GM23248 (cell line): ENCODE data around the gene ERBB4.

Experiments used
- EZH2 ChIP-seq: fragments of 200-600 bp; sonication (generic); IDR thresholded peaks from 2 replicates; pipeline ENCODE4 v1.6.1; 2018; ENCODE audit warnings: antibody characterized with exemption, mild to moderate bottlenecking; ENCODE audit not compliant: insufficient read depth, poor library complexity, severe bottlenecking
- EZH2phosphoT487 ChIP-seq: fragments of 200-600 bp; sonication (generic); IDR thresholded peaks from 2 replicates; pipeline ENCODE4 v1.6.1; 2018; ENCODE audit warnings: antibody characterized with exemption, moderate library complexity, mild to moderate bottlenecking, low read depth; ENCODE audit not compliant: insufficient read depth

- no peak for TF ChIP-seq EZH2
- no peak for TF ChIP-seq EZH2phosphoT487
Measured at GRCh38 chr2:211354481-211354880, 1184.1 kb downstream of the ERBB4 start.
